Stimulated activated CD4-positive, alpha-beta T cell treated with anti-CD3 and anti-CD28 coated beads, Interleukin-4, amount 100 ng/mL, for 1 hour (primary cell): ENCODE measurements around the gene SLC13A4.
"Not testable (repeated sequence)": the region's sequence is repeated elsewhere in the genome, so short reads cannot be mapped to it uniquely, and the experiment has no call there.

ENCODE experiments used
- DNase-seq: peaks from one replicate; pipeline ENCODE4 v3.0.0-alpha.2; 2020

The SLC13A4 gene

GRCh38 chr7:135659159-135659846 is 68.7 kb downstream of the SLC13A4 start:
- no peak for DNase-seq

GRCh38 chr7:135658564-135658963 is 69.4 kb downstream of the SLC13A4 start:
- DNase-seq, result no peak

GRCh38 chr7:135653340-135654080 is 74.5 kb downstream of the SLC13A4 start:
- DNase-seq, result no peak

GRCh38 chr7:135650831-135651573 is 77.0 kb downstream of the SLC13A4 start:
- DNase-seq, result no peak

- DNase-seq, result no peak
Measured at GRCh38 chr7:135648235-135648634, 79.8 kb downstream of the SLC13A4 start.

GRCh38 chr7:135647755-135648154 is 80.2 kb downstream of the SLC13A4 start:
- no peak for DNase-seq

GRCh38 chr7:135645296-135645904 is 82.6 kb downstream of the SLC13A4 start:
- no peak for DNase-seq

- DNase-seq, result no peak
Measured at GRCh38 chr7:135644729-135645128, 83.3 kb downstream of the SLC13A4 start.

GRCh38 chr7:135644154-135644553 is 83.8 kb downstream of the SLC13A4 start:
- no peak for DNase-seq

- not testable (repeated sequence) for DNase-seq
Measured at GRCh38 chr7:135639690-135640089, 88.3 kb downstream of the SLC13A4 start.

- DNase-seq, result no peak
Measured at GRCh38 chr7:135634191-135634878, 93.7 kb downstream of the SLC13A4 start.
